GM18951 (cell line): ENCODE data around the gene PCDHB13.
"Not testable (repeated sequence)": the region's sequence is repeated elsewhere in the genome, so short reads cannot be mapped to it uniquely, and the experiment has no call there.

Experiments used
- POLR2A ChIP-seq: IDR thresholded peaks from 4 replicates; pipeline ENCODE4 v1.6.1; 2011; ENCODE audit warnings: mild to moderate bottlenecking; ENCODE audit not compliant: insufficient read length, insufficient read depth; ENCODE audit errors: extremely low read depth
- in situ Hi-C: fragments of 300-500 bp; cut with MboI; formaldehyde crosslinking; loops from one replicate; pipeline ENCODE4 v1.12.0; 2022; ENCODE audit warnings: low sequenced_read_pairs, mixed read lengths, inconsistent platforms; ENCODE audit not compliant: unreplicated experiment

Gene PCDHB13

GRCh38 chr5:141192110-141192725 is 21.5 kb upstream of the PCDHB13 start, which contains the start of gene PCDHB10:
Gene PCDHB10, plus strand, starts transcription at chr5:141192353. Its CDS starts 200 bp downstream, at chr5:141192553.
- no peak for TF ChIP-seq POLR2A
- in situ Hi-C loops, result no loop called here

GRCh38 chr5:141194332-141194731 is 19.4 kb upstream of the PCDHB13 start:
- in situ Hi-C loops, result not testable (repeated sequence)

GRCh38 chr5:141196363-141196762 is 17.4 kb upstream of the PCDHB13 start:
- TF ChIP-seq POLR2A, result no peak
- in situ Hi-C loops, result no loop called here

GRCh38 chr5:141199359-141200235 is 14.1 kb upstream of the PCDHB13 start, which contains the start of gene PCDHB11:
Gene PCDHB11, plus strand, starts transcription at chr5:141199627. Its CDS starts 148 bp downstream, at chr5:141199775.
- in situ Hi-C loops, result no loop called here
- TF ChIP-seq POLR2A, result no peak

- in situ Hi-C loops, result not testable (repeated sequence)
Observed at GRCh38 chr5:141201126-141201525, 12.6 kb upstream of the PCDHB13 start.

- in situ Hi-C loops, result not testable (repeated sequence)
Observed at GRCh38 chr5:141201646-141202045, 12.1 kb upstream of the PCDHB13 start.

GRCh38 chr5:141208478-141208877 is 5.2 kb upstream of the PCDHB13 start, which contains the start of gene PCDHB12:
Gene PCDHB12, plus strand, starts transcription at chr5:141208719. Its CDS starts 189 bp downstream, at chr5:141208908.
- in situ Hi-C loops, result no loop called here

GRCh38 chr5:141210281-141210680 is 3.4 kb upstream of the PCDHB13 start:
- in situ Hi-C loops, result not testable (repeated sequence)

More at GRCh38 chr5:141208478-141208877, 5.2 kb upstream of the PCDHB13 start, which contains the start of gene PCDHB12:
- no peak for TF ChIP-seq POLR2A

GRCh38 chr5:141210849-141211248 is 2.9 kb upstream of the PCDHB13 start:
- in situ Hi-C loops, result not testable (repeated sequence)

- in situ Hi-C loops, result not testable (repeated sequence)
Observed at GRCh38 chr5:141214583-141214982, 864 bp downstream of the PCDHB13 start.

GRCh38 chr5:141215504-141215903 is 1.8 kb downstream of the PCDHB13 start:
- in situ Hi-C loops, result not testable (repeated sequence)

- in situ Hi-C loops, result not testable (repeated sequence)
Observed at GRCh38 chr5:141216035-141216434, 2.3 kb downstream of the PCDHB13 start.

- TF ChIP-seq POLR2A, result no peak
- in situ Hi-C loops, result no loop called here
Observed at GRCh38 chr5:141223112-141223783, 9.5 kb downstream of the PCDHB13 start, which contains the start of gene PCDHB14. Gene PCDHB14, plus strand, starts transcription at chr5:141223343. Its CDS starts 163 bp downstream, at chr5:141223506.

GRCh38 chr5:141224844-141225243 is 11.1 kb downstream of the PCDHB13 start:
- in situ Hi-C loops, result not testable (repeated sequence)

- in situ Hi-C loops, result not testable (repeated sequence)
Observed at GRCh38 chr5:141225421-141225820, 11.7 kb downstream of the PCDHB13 start.
